ENCODE data around the gene LSG1.

The LSG1 gene

DNA sequence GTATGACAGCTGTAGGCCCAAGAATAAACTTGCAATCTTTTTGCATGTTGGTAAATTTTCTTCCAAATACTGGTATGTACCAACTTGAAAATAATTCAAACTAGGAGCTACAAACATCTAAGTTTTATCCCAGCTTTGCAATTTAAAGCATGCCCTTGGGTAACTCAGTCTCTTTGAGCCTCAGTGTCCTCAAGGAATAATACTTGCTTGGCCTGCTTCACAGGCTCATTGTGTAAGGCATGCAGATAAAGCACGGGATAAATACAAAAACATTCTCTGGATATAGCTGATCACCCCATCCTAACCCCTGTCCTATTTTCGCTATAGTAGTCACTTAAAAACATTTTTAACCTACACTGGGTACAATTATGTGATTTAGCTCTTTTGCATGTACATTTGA lies 29.2 kb downstream of the LSG1 start:
- Histone ChIP-seq H3K27me3 (ENCODE audit: control insufficient read depth in 3 of 3, insufficient read depth in 3 of 3, low read depth in 1 of 3, low read length in 3 of 3) (no peaks in the 10 kb centered on the region), H2AFZ (ENCODE audit: low read length) (no peak overlapping the region), H2BK120ac (ENCODE audit: low read depth, low read length) (no peak overlapping the region), H3K9ac (ENCODE audit: low read depth, low read length, poor library complexity) (no peak overlapping the region), H3K4me1 (ENCODE audit: control insufficient read depth in 2 of 2, insufficient read depth in 1 of 2, low read depth in 1 of 2, low read length in 2 of 2) (no peaks in the 10 kb centered on the region), H2BK5ac (ENCODE audit: low read length) (no peak overlapping the region), H3K4me3 (ENCODE audit: low read length in 2 of 2) (no peak overlapping the region), H3K4ac (ENCODE audit: low read length) (no peak overlapping the region), H4K8ac (ENCODE audit: low read depth, low read length) (no peak overlapping the region), H4K91ac (ENCODE audit: low read depth, low read length, poor library complexity) (no peak overlapping the region), H3K36me3 (replicated peaks in 1 of 2; ENCODE audit: control insufficient read depth in 2 of 2, insufficient read depth in 2 of 2, low read length in 2 of 2) (peaks cover 24 to 80% of the 10 kb centered on the region in 2 donors), H3K18ac (ENCODE audit: low read length) (no peak overlapping the region), H2BK12ac (ENCODE audit: low read length) (no peak overlapping the region), H3K27ac (replicated peaks; ENCODE audit: low read length) (no peak overlapping the region), H2AK5ac (ENCODE audit: low read depth, low read length) (no peak overlapping the region), H3K23ac (ENCODE audit: low read depth, low read length, poor library complexity) (no peak overlapping the region), H3K9me3 (replicated peaks in 1 of 2; ENCODE audit: control insufficient read depth in 2 of 2, insufficient read depth in 1 of 2, low read depth in 1 of 2, low read length in 2 of 2) (no peaks in the 10 kb centered on the region), H3K14ac (ENCODE audit: low read length) (no peak overlapping the region), H3K4me2 (ENCODE audit: insufficient read depth, low read length, poor library complexity, severe bottlenecking) (no peak overlapping the region), H3K79me1 (ENCODE audit: low read depth, low read length) (no peaks in the 10 kb centered on the region), H2BK15ac (ENCODE audit: low read length) (no peak overlapping the region)
- DNase-seq (ENCODE audit: low spot score): no peak
- no CpG with 5 or more reads among the region's 2 CpGs for WGBS, 2 donors (ENCODE audit: extremely low coverage in 2 of 2, insufficient read length in 2 of 2, insufficient replicate concordance in 1 of 2)

DNA sequence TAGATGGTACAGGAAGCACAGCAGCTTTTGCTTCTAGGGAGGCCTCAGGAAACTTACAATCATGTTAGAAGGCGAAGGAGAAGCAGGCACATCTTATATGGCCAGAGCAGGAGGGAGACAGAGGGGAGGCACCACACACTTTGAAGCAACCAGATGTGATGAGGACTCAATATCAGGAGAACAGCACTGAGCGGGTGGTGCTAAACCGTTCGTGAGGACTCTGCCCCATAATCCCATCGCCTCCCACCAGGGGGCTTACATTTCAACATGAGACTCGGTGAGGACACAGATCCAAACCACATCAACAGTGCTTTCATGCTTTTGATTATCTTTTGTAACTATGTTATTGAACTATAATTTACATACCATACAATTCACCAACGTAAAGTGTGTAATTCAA lies 31.2 kb downstream of the LSG1 start:
- Histone ChIP-seq H3K27me3 (ENCODE audit: control insufficient read depth in 3 of 3, insufficient read depth in 3 of 3, low read depth in 1 of 3, low read length in 3 of 3) (no peaks in the 10 kb centered on the region), H3K4me3 (ENCODE audit: low read length in 2 of 2) (no peak overlapping the region), H2BK5ac (ENCODE audit: low read length) (no peak overlapping the region), H4K8ac (ENCODE audit: low read depth, low read length) (no peak overlapping the region), H4K91ac (ENCODE audit: low read depth, low read length, poor library complexity) (no peak overlapping the region), H3K27ac (replicated peaks; ENCODE audit: low read length) (no peak overlapping the region), H3K9ac (ENCODE audit: low read depth, low read length, poor library complexity) (no peak overlapping the region), H3K4me2 (ENCODE audit: insufficient read depth, low read length, poor library complexity, severe bottlenecking) (no peak overlapping the region), H3K4me1 (ENCODE audit: control insufficient read depth in 2 of 2, insufficient read depth in 1 of 2, low read depth in 1 of 2, low read length in 2 of 2) (no peaks in the 10 kb centered on the region), H3K23ac (ENCODE audit: low read depth, low read length, poor library complexity) (no peak overlapping the region), H3K79me1 (ENCODE audit: low read depth, low read length) (no peaks in the 10 kb centered on the region), H2BK15ac (ENCODE audit: low read length) (no peak overlapping the region), H3K4ac (ENCODE audit: low read length) (no peak overlapping the region), H2AFZ (ENCODE audit: low read length) (no peak overlapping the region), H2BK120ac (ENCODE audit: low read depth, low read length) (no peak overlapping the region), H3K9me3 (replicated peaks in 1 of 2; ENCODE audit: control insufficient read depth in 2 of 2, insufficient read depth in 1 of 2, low read depth in 1 of 2, low read length in 2 of 2) (no peaks in the 10 kb centered on the region), H2AK5ac (ENCODE audit: low read depth, low read length) (no peak overlapping the region), H2BK12ac (ENCODE audit: low read length) (no peak overlapping the region), H3K18ac (ENCODE audit: low read length) (no peak overlapping the region), H3K14ac (ENCODE audit: low read length) (no peak overlapping the region), H3K36me3 (replicated peaks in 1 of 2; ENCODE audit: control insufficient read depth in 2 of 2, insufficient read depth in 2 of 2, low read length in 2 of 2) (peaks cover 21 to 63% of the 10 kb centered on the region in 2 donors)
- DNase-seq (ENCODE audit: low spot score): no peak
- no CpG with 5 or more reads among the region's 7 CpGs for WGBS, 2 donors (ENCODE audit: extremely low coverage in 2 of 2, insufficient read length in 2 of 2, insufficient replicate concordance in 1 of 2)

DNA sequence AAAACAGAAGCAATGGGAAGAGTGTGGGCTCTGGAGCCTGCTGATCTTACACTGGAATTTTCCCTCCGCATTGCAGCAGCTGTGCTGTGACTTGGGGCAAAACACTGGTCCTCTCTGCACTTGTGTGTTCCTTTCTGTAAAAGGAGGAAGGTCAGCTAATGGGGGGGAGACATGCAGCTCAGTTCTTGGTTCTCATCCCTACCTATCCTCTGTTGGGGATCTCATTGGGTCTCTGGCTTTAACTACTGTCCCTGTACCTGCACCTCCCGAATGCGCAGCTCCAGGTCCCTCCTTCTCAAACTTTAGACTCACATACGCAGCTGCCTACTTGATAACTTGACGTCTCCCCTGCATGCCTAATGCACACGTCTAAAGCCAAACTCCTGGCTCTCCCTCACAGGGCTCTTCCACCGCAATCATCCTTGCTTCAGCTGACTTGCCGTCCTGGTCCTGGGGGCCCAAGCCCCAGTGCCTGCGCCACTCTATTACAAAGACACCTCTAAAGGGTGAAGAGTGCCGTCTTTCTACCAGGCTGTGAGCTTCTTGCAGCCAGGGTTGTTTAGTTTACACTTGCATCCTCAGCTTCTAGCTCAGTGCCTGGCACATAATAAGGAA lies 32.9 kb downstream of the LSG1 start:
- WGBS, 2 donors (ENCODE audit: extremely low coverage in 2 of 2, insufficient read length in 2 of 2, insufficient replicate concordance in 1 of 2): no CpG with 5 or more reads among the region's 10 CpGs

DNA sequence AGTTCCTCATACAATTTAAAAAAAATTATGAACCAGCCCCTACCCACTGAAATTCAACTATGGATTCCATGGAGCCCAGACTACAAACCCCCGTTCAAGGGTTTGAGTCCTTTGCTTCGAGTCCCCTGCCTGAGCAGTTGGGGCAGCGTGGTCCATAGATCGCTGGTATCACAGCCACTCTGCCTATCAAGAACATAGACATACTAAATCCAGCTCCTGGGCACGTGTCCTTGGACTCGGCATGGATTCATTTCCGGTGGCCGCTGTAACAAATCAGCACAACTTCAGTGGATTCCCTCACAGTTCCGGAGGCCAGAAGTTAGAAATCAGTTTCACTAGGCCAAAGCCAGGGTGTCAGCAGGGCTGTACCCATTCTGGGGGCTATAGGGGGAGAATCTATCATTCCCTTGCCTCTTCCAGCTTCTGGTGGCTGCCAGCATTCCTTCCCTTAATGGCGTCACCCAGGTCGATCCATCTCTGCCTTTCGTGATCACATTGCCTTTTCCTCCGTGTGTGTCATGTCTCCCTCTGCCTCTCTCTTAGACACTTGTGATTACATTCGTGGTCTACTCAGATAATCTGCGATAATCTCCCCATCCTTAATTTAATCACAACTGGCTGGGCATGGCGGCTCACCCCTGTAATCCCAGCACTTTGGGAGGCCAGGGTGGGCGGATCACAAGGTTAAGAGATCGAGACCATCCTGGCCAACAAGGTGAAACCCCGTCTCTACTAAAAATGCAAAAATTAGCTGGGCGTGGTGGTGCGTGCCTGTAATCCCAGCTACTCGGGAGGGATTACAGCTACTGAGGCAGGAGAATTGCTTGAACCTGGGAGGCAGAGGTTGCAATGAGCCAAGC lies 34.2 kb downstream of the LSG1 start:
- Histone ChIP-seq H3K9ac (ENCODE audit: low read depth, low read length, poor library complexity) (no peak overlapping the region), H3K18ac (ENCODE audit: low read length) (no peak overlapping the region), H3K36me3 (replicated peaks in 1 of 2; ENCODE audit: control insufficient read depth in 2 of 2, insufficient read depth in 2 of 2, low read length in 2 of 2) (peaks cover 16 to 37% of the 10 kb centered on the region in 2 donors), H2BK12ac (ENCODE audit: low read length) (no peak overlapping the region), H2AFZ (ENCODE audit: low read length) (no peak overlapping the region), H3K14ac (ENCODE audit: low read length) (no peak overlapping the region), H3K4me3 (ENCODE audit: low read length in 2 of 2) (no peak overlapping the region), H3K9me3 (replicated peaks in 1 of 2; ENCODE audit: control insufficient read depth in 2 of 2, insufficient read depth in 1 of 2, low read depth in 1 of 2, low read length in 2 of 2) (no peaks in the 10 kb centered on the region), H2AK5ac (ENCODE audit: low read depth, low read length) (no peak overlapping the region), H3K27me3 (ENCODE audit: control insufficient read depth in 3 of 3, insufficient read depth in 3 of 3, low read depth in 1 of 3, low read length in 3 of 3) (no peaks in the 10 kb centered on the region), H3K79me1 (ENCODE audit: low read depth, low read length) (no peaks in the 10 kb centered on the region), H4K8ac (ENCODE audit: low read depth, low read length) (no peak overlapping the region), H3K4me1 (ENCODE audit: control insufficient read depth in 2 of 2, insufficient read depth in 1 of 2, low read depth in 1 of 2, low read length in 2 of 2) (no peaks in the 10 kb centered on the region), H3K23ac (ENCODE audit: low read depth, low read length, poor library complexity) (no peak overlapping the region), H3K27ac (replicated peaks; ENCODE audit: low read length) (no peak overlapping the region), H3K4ac (ENCODE audit: low read length) (no peak overlapping the region), H2BK120ac (ENCODE audit: low read depth, low read length) (no peak overlapping the region), H2BK15ac (ENCODE audit: low read length) (no peak overlapping the region), H4K91ac (ENCODE audit: low read depth, low read length, poor library complexity) (no peak overlapping the region), H2BK5ac (ENCODE audit: low read length) (no peak overlapping the region), H3K4me2 (ENCODE audit: insufficient read depth, low read length, poor library complexity, severe bottlenecking) (no peak overlapping the region)
- DNase-seq (ENCODE audit: low spot score): no peak
- no CpG with 5 or more reads among the region's 22 CpGs for WGBS, 2 donors (ENCODE audit: extremely low coverage in 2 of 2, insufficient read length in 2 of 2, insufficient replicate concordance in 1 of 2)

More for the DNA sequence above, 32.9 kb downstream of the LSG1 start:
- no peak overlapping the region for H3K4ac ChIP-seq (ENCODE audit: low read length)
- H3K9ac ChIP-seq (ENCODE audit: low read depth, low read length, poor library complexity): no peak overlapping the region
- H2BK15ac ChIP-seq (ENCODE audit: low read length): no peak overlapping the region
- H3K14ac ChIP-seq (ENCODE audit: low read length): no peak overlapping the region
- no peak overlapping the region for H4K8ac ChIP-seq (ENCODE audit: low read depth, low read length)
- no peak overlapping the region for H3K27ac ChIP-seq (replicated peaks; ENCODE audit: low read length)
- H2BK5ac ChIP-seq (ENCODE audit: low read length): no peak overlapping the region
- no peaks in the 10 kb centered on the region for H3K79me1 ChIP-seq (ENCODE audit: low read depth, low read length)
- peaks cover 16 to 49% of the 10 kb centered on the region in 2 donors for H3K36me3 ChIP-seq (replicated peaks in 1 of 2; ENCODE audit: control insufficient read depth in 2 of 2, insufficient read depth in 2 of 2, low read length in 2 of 2)
- no peak overlapping the region for H2BK12ac ChIP-seq (ENCODE audit: low read length)
- no peak overlapping the region for H4K91ac ChIP-seq (ENCODE audit: low read depth, low read length, poor library complexity)
- H2AFZ ChIP-seq (ENCODE audit: low read length): no peak overlapping the region
- H2BK120ac ChIP-seq (ENCODE audit: low read depth, low read length): no peak overlapping the region
- H3K18ac ChIP-seq (ENCODE audit: low read length): no peak overlapping the region
- H3K27me3 ChIP-seq (ENCODE audit: control insufficient read depth in 3 of 3, insufficient read depth in 3 of 3, low read depth in 1 of 3, low read length in 3 of 3): no peaks in the 10 kb centered on the region
- no peak overlapping the region for H3K4me2 ChIP-seq (ENCODE audit: insufficient read depth, low read length, poor library complexity, severe bottlenecking)
- no peaks in the 10 kb centered on the region for H3K4me1 ChIP-seq (ENCODE audit: control insufficient read depth in 2 of 2, insufficient read depth in 1 of 2, low read depth in 1 of 2, low read length in 2 of 2)
- H3K9me3 ChIP-seq (replicated peaks in 1 of 2; ENCODE audit: control insufficient read depth in 2 of 2, insufficient read depth in 1 of 2, low read depth in 1 of 2, low read length in 2 of 2): no peaks in the 10 kb centered on the region
- no peak overlapping the region for H2AK5ac ChIP-seq (ENCODE audit: low read depth, low read length)
- H3K4me3 ChIP-seq (ENCODE audit: low read length in 2 of 2): no peak overlapping the region
- no peak for DNase-seq (ENCODE audit: low spot score)
- H3K23ac ChIP-seq (ENCODE audit: low read depth, low read length, poor library complexity): no peak overlapping the region

Measured in neuronal stem cell (in vitro differentiated cells).